HG03558 (cell line): Measurements from ENCODE around the gene TSHZ2.
"Not testable (repeated sequence)": the region's sequence is repeated elsewhere in the genome, so short reads cannot be mapped to it uniquely, and the experiment has no call there.

Experiments
- ATAC-seq: cut with Tn5 transposase; IDR thresholded peaks from one replicate; pipeline ENCODE4 v1.9.1; 2021; ENCODE audit warnings: moderate number of reproducible peaks; ENCODE audit not compliant: unreplicated experiment; ENCODE audit errors: extremely low read depth

The TSHZ2 gene

GRCh38 chr20:52962183-52962582 lies 10.0 kb upstream of the TSHZ2 start:
- no peak for ATAC-seq

- ATAC-seq: no peak
Measured at GRCh38 chr20:52963131-52963530, 9.0 kb upstream of the TSHZ2 start.

GRCh38 chr20:52964131-52964530 lies 8.0 kb upstream of the TSHZ2 start:
- ATAC-seq: no peak

- ATAC-seq: no peak
Measured at GRCh38 chr20:52965380-52965779, 6.8 kb upstream of the TSHZ2 start.

- ATAC-seq: no peak
Measured at GRCh38 chr20:52965819-52966218, 6.3 kb upstream of the TSHZ2 start.

GRCh38 chr20:52966543-52966942 lies 5.6 kb upstream of the TSHZ2 start:
- ATAC-seq: not testable (repeated sequence)

GRCh38 chr20:52971498-52972189 lies 514 bp upstream of the TSHZ2 start:
- no peak for ATAC-seq

- no peak for ATAC-seq
Measured at GRCh38 chr20:52972965-52973819, 1.0 kb downstream of the TSHZ2 start.

- ATAC-seq: no peak
Measured at GRCh38 chr20:52974179-52974594, 2.0 kb downstream of the TSHZ2 start.

- ATAC-seq: no peak
Measured at GRCh38 chr20:52975029-52975732, 3.0 kb downstream of the TSHZ2 start.

- no peak for ATAC-seq
Measured at GRCh38 chr20:52975803-52976531, 3.8 kb downstream of the TSHZ2 start.

GRCh38 chr20:52978851-52979250 lies 6.7 kb downstream of the TSHZ2 start:
- ATAC-seq: no peak

- ATAC-seq: no peak
Measured at GRCh38 chr20:52981051-52981450, 8.9 kb downstream of the TSHZ2 start.

- no peak for ATAC-seq
Measured at GRCh38 chr20:52983726-52984450, 11.7 kb downstream of the TSHZ2 start.

- ATAC-seq: no peak
Measured at GRCh38 chr20:52984451-52984810, 12.3 kb downstream of the TSHZ2 start.

- no peak for ATAC-seq
Measured at GRCh38 chr20:52985687-52986086, 13.5 kb downstream of the TSHZ2 start.

GRCh38 chr20:52987295-52987694 lies 15.1 kb downstream of the TSHZ2 start:
- ATAC-seq: no peak

GRCh38 chr20:52991830-52992229 lies 19.7 kb downstream of the TSHZ2 start:
- ATAC-seq: no peak

- ATAC-seq: no peak
Measured at GRCh38 chr20:52992632-52993031, 20.5 kb downstream of the TSHZ2 start.

- ATAC-seq: no peak
Measured at GRCh38 chr20:52993076-52993475, 20.9 kb downstream of the TSHZ2 start.
